ENCODE results near the gene PRTG. TPM values are rescaled to one million over a fixed set of nuclear protein-coding genes. Genes with fewer than 3 reads are reported as not detected.

Gene PRTG
- total RNA-seq, 4 donors from 2014 or later: 0.66 to 2.7 (median 1.4) TPM

DNA sequence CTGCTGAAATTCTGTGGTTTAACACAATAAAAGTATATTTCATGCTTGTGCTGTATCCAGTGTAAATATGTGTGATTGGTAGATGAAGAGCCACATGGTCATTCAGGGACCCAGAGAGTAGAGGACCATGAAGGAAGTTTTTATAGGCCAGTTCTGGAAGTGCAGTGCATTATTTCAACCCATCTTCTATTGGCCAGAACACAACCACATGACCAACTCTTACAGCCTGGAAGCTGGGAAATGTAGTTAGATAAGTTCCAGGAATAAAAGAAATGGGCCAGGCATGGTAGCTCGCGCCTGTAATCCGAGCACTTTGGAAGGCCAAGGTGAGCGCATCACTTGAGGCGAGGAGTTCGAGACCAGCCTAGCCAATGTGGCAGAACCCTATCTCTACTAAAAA is 21.4 kb upstream of the PRTG start:
- TF ChIP-seq, protein P1, sequence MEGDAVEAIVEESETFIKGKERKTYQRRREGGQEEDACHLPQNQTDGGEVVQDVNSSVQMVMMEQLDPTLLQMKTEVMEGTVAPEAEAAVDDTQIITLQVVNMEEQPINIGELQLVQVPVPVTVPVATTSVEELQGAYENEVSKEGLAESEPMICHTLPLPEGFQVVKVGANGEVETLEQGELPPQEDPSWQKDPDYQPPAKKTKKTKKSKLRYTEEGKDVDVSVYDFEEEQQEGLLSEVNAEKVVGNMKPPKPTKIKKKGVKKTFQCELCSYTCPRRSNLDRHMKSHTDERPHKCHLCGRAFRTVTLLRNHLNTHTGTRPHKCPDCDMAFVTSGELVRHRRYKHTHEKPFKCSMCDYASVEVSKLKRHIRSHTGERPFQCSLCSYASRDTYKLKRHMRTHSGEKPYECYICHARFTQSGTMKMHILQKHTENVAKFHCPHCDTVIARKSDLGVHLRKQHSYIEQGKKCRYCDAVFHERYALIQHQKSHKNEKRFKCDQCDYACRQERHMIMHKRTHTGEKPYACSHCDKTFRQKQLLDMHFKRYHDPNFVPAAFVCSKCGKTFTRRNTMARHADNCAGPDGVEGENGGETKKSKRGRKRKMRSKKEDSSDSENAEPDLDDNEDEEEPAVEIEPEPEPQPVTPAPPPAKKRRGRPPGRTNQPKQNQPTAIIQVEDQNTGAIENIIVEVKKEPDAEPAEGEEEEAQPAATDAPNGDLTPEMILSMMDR (IDR thresholded peaks at IDR 0.05; ENCODE audit: low read depth): no peak

DNA sequence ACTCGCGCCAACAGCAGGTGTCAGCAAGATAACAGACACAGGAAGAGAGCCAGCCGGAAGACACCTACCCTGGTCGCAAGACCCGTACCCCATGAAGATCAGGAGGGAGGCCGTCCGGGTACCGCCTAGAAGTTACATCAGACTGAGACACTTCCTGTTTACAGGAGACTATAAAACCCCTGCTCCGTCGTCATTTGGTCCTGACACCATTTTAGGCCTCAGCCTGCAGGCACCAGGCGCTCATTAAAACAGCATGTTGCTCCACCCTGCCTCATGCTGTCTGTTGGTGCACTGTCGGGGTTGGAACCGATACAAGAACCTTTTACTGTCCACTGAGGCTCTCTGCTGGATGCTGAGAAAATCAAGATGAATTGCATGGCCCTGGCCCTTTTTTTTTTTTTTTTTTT is 15.6 kb upstream of the PRTG start:
- TF ChIP-seq, protein P1 (IDR thresholded peaks at IDR 0.05; ENCODE audit: low read depth): no peak

DNA sequence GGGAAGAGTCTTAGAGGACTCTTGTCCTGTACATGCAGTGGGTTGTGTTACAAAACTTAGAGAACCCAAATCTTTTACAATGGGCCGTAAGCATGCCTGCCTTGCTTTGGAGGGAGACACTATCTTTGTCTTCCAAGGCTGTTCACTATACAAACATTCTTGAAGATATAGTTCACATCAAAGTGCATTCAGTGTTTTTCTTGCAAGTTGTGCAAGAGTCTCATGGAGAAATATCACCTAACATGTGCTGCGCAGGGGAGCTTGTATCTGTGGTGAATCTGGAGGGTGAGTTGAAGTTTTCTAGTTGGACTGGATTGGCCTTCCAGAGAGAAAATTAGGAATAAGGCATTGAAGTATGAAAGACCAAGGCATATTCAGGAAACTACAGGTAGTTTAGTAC is 7.8 kb upstream of the PRTG start:
- TF ChIP-seq, protein P1 (IDR thresholded peaks at IDR 0.05; ENCODE audit: low read depth): no peak

DNA sequence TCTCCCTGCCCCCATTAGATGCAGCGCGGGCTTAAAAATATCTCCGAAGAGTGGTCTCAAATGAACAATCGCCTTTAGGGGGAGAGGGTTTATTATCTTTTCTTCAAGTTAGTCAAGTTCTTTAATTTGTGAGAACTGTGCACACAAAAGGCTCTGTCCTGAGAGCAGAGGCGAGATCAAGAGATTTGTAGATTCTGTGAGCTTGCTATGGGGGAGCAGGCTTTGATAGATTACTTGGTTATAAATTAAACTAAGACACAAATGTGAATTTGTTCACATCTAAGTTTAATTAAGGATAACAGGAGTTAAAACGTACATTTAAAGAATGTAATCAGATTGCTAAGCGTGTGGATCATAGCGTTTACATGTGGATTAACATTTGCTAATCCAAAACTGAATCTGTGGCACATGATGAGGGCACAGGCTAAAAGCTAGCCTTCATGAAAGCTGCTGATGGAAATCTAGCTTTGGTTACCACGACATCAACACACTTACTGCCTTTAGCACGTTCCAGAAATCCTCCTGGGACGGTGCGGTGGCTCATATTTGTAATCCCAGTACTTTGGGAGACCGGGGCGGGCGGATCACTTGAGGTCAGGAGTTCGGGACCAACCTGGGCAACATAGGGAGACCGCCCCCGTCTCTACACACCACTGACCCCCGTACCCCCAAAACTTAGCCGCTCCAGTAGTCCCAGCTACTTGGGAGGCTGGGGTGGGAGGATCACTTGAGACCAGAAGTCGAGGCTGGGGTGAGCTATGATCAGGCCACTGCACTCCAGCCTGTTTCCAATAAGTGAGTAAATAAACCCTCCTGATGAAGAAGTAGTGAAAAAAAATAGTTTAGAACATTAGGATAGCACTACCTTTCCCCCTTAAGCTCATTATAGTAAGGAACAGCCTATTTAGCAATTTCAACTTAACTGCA is 1.0 kb upstream of the PRTG start:
- TF ChIP-seq, protein P1 (IDR thresholded peaks at IDR 0.05; ENCODE audit: low read depth): no peak

DNA sequence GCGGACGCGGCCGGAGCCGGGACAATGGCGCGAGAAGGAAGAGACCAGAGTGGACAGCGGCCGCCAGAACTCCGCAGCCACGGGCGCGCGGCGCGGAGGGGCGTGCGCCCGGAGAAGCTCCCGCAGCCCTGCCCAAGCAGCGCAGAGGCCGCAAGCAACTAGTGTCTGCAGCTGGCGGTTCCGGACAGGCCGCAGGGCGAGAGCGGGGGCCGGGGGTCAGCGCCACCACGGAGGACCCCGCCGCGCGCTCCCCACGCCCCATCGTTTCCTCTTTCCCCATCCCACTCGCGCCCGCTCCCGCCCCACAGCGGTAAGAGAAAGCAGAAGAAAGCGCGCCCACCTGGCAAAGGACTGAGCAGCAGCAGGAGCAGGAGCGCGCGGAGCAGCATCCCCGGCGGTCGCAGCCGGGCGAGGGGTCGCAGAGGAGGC is 440 bp downstream of the PRTG start:
- TF ChIP-seq, protein P1 (IDR thresholded peaks at IDR 0.05; ENCODE audit: low read depth): no peak

DNA sequence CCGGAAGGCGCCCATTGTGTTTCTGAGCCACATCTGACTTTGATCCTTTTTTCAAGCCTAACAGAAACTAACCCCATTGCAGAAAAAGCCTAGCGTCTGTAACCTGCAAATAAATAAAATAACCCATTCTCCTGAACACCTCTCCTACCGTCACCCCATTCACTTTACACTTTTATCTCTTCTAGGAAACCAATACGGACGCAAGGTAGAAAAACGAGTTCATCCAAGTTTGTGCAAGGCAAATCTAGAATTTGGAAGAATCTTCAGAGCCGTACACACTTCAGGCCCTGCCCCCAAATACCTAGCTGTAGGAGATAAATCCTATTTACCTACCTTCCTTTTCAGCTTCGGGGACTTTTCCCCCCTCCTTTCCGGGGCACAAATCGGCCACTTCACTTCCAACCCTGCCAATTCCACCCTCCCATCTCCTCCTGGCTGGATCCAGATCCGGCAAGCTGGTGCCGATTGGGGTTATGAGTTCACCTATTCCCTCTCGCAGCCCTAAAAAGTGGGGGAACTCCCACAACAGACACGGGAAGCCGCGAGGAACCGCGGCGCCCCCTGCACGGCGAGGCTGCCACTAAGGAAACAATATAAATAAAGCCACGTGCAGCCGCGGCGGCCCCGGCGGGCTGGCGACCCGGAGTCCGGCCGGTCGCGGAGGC is 987 bp downstream of the PRTG start:
- TF ChIP-seq, protein P1 (IDR thresholded peaks at IDR 0.05; ENCODE audit: low read depth): no peak
